Psoas muscle (tissue), 8 donors: ENCODE data around the gene GOLGA1. TPM values are rescaled to one million over a fixed set of nuclear protein-coding genes. Genes with fewer than 3 reads are reported as not detected.
A peak's percentile ranks its signal among the peaks of the same experiment; 100 is the strongest.

Source experiments
- ATAC-seq, 4 donors: fragments of 200-7000 bp; cut with Tn5 transposase; one replicate each; pipeline ENCODE4 v1.9.1; 2020; ENCODE audit warnings: moderate library complexity in 3 of 4, mild to moderate bottlenecking in 2 of 4
- DNase-seq, 2 donors: peaks; one replicate each; pipeline ENCODE4 v3.0.0-alpha.2; 2020
- H3K27ac ChIP-seq: fragments of 200-600 bp; one replicate; pipeline ENCODE4 v1.8.0; 2022
- H3K27me3 ChIP-seq, 3 donors: fragments of 200-600 bp in 1 of 3; one replicate each; pipeline versions ENCODE4 v1.6.1 to v1.8.0; 2013 to 2022; ENCODE audit warnings: low read length in 2 of 3, mild to moderate bottlenecking in 2 of 3, moderate library complexity in 1 of 3; ENCODE audit not compliant: insufficient read depth in 3 of 3
- H3K36me3 ChIP-seq, 2 donors: fragments of 200-600 bp in 1 of 2; one replicate each; pipeline versions ENCODE4 v1.6.1 to v1.8.0; 2013 to 2022; ENCODE audit warnings: low read depth in 1 of 2, mild to moderate bottlenecking in 1 of 2, moderate library complexity in 1 of 2; ENCODE audit not compliant: insufficient read depth in 1 of 2
- H3K4me1 ChIP-seq: fragments of 200-600 bp; one replicate; pipeline ENCODE4 v1.8.0; 2022
- H3K4me3 ChIP-seq: fragments of 200-600 bp; one replicate; pipeline ENCODE4 v1.8.0; 2022; ENCODE audit warnings: mild to moderate bottlenecking
- H3K9me3 ChIP-seq: fragments of 200-600 bp; one replicate; pipeline ENCODE4 v1.8.0; 2022
- WGBS, 3 donors: extraction: QIAGEN DNeasy Blood & Tissue Kit; methylation state at CpG; one replicate each; pipeline versions ENCODE4 v1.1.6 to v1.1.7; 2013; 5-methylcytosine and 5-hydroxymethylcytosine counted together
- intact Hi-C, 2 donors: fragments of 100-400 bp; cut with DNase I; formaldehyde crosslinking; loops; one replicate each; pipeline versions ENCODE4 v1.11.0 to v1.14.2; 2022
- long read RNA-seq, 2 donors: library from polyadenylated mRNA; unstranded; transcript quantifications; one replicate each; pipeline ENCODE4 v2.0.0, GENCODE V29; 2021
- polyA plus RNA-seq, 3 donors: library from polyadenylated mRNA; stranded (reverse); fragments of 200-250 nt; gene quantifications; one replicate each; pipeline ENCODE4 v1.2.3, GENCODE V29; 2013
- total RNA-seq, 4 donors: library from RNA; stranded (reverse); fragmentation: NEBNext Ultra II Directional in 2 of 4; extraction: Animal tissue kit (Norgen Biotek cat#: 25700) in 2 of 4; gene quantifications; one replicate each; pipeline versions ENCODE4 v1.2.1 to v1.2.4, GENCODE V29; 2021 to 2023
- TF ChIP-seq, protein P1 (sequence below): fragments of 200-600 bp; IDR thresholded peaks from one replicate; pipeline ENCODE4 v1.8.0; 2022; ENCODE audit warnings: antibody characterized with exemption
- donor health status: healthy with polysubstance abuse.
- donor health status: DM: no; HTN: no; CAD: no; lungs with moderate emphysema.
- donor health status: Bipolar disorder and iron deficiency.
- donor health status: healthy.
- donor health status: DM: yes; HTN: yes; CAD: no.
- donor health status: DM: no; HTN: no; CAD: no.
- donor health status: DM: no; HTN: no; CAD: no.
- donor health status: DM: yes; HTN: yes; CAD: no.

The GOLGA1 gene, protein sequence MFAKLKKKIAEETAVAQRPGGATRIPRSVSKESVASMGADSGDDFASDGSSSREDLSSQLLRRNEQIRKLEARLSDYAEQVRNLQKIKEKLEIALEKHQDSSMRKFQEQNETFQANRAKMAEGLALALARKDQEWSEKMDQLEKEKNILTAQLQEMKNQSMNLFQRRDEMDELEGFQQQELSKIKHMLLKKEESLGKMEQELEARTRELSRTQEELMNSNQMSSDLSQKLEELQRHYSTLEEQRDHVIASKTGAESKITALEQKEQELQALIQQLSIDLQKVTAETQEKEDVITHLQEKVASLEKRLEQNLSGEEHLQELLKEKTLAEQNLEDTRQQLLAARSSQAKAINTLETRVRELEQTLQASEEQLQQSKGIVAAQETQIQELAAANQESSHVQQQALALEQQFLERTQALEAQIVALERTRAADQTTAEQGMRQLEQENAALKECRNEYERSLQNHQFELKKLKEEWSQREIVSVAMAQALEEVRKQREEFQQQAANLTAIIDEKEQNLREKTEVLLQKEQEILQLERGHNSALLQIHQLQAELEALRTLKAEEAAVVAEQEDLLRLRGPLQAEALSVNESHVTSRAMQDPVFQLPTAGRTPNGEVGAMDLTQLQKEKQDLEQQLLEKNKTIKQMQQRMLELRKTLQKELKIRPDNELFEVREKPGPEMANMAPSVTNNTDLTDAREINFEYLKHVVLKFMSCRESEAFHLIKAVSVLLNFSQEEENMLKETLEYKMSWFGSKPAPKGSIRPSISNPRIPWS
- total RNA-seq: 10 to 100 TPM; 13.3 to 23.0 (median 17.0) TPM
- 10 to 100 TPM in 2 of 3 donors, 1 to 10 TPM in 1; 8.0 to 21.3 (median 10.5) TPM for polyA plus RNA-seq
- long read RNA-seq, donor 1, full-length matches to known transcripts: 6 of 16 reads
- long read RNA-seq, donor 1, partial matches to known transcripts: 7 of 16 reads
- long read RNA-seq, donor 1, other reads (novel, unspliced or antisense): 3 of 16 reads
- long read RNA-seq, donor 2, full-length matches to known transcripts: 17 of 42 reads
- long read RNA-seq, donor 2, partial matches to known transcripts: 11 of 42 reads
- long read RNA-seq, donor 2, other reads (novel, unspliced or antisense): 14 of 42 reads

DNA sequence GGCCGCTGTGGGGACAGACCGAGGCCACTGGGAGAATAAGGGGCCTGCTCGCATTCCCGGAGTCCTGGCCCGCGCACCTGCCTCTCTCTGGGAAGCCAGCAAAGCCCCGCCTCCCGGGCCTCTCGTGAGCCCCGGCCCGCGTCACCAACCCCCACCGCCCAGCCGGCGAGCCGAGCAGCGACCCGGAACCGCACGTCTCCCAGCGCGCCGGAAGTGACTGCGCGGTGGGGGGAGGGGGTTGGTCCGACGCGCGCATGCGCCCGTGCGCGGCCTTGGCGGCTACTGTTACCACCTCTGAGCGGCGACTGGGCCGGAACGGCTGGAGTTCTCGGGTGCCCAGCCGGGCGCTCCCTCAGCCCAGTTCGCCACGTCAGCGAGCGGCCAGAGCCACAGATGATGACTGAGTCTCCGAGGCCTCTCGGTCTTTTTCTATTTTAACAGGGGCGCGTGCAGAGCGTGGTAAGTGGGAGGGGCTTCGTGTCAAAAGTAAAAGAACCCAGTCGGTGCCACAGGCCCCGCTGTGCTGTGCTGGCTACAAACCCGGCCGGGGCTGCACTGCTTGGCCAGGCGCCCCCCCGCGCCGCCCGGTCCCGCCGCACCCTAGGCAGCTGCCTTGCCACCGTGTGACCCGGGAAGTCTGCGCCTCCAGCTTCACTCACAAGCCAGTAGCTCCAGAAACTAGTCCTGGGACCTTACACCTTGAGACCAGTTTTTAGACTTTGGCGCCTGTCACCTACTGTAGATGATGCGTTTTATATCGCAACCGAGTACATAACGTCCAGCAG lies at the start of gene GOLGA1:
TSS of gene GOLGA1 (minus strand) at position 190 of the 785 bp plus-strand sequence. CDS start 2,372 bp downstream, outside the sequence.
- ATAC-seq: peak; percentile 96 to 98 (median 97)
- intact Hi-C loops: loop anchor here (2.0 to 10.0 kb wide), 3 partner anchors 72 to 204 kb away; partner anchors contain the start of gene SCAI (in 2 of the 2)
- TF ChIP-seq, protein P1, sequence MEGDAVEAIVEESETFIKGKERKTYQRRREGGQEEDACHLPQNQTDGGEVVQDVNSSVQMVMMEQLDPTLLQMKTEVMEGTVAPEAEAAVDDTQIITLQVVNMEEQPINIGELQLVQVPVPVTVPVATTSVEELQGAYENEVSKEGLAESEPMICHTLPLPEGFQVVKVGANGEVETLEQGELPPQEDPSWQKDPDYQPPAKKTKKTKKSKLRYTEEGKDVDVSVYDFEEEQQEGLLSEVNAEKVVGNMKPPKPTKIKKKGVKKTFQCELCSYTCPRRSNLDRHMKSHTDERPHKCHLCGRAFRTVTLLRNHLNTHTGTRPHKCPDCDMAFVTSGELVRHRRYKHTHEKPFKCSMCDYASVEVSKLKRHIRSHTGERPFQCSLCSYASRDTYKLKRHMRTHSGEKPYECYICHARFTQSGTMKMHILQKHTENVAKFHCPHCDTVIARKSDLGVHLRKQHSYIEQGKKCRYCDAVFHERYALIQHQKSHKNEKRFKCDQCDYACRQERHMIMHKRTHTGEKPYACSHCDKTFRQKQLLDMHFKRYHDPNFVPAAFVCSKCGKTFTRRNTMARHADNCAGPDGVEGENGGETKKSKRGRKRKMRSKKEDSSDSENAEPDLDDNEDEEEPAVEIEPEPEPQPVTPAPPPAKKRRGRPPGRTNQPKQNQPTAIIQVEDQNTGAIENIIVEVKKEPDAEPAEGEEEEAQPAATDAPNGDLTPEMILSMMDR: no peak
- Histone ChIP-seq H3K27me3 (no peaks in the 10 kb centered on the region), H3K4me3 (peak within 1 kb of the TSS; percentile 86), H3K9me3 (no peaks in the 10 kb centered on the region), H3K36me3 (peaks cover 0 to 26% of the 10 kb centered on the region in 2 donors), H3K4me1 (peaks cover 21% of the 10 kb centered on the region), H3K27ac (peak within 1 kb of the TSS; percentile 99)
- 0 to 1% (median 0%) methylated on average over 68 to 70 of the region's 70 CpGs for WGBS, 3 donors
- peak; percentile 97 to 98 for DNase-seq

- TF ChIP-seq, protein P1: no peak
- H3K27me3 ChIP-seq: no peaks in the 10 kb centered on the region
- ATAC-seq (no peak), DNase-seq (no peak)
- H3K4me1 ChIP-seq: no peaks in the 10 kb centered on the region
- WGBS, 3 donors: 93 to 100% (median 98%) methylated on average over 1 of the region's 1 CpG
- no peaks in the 10 kb centered on the region for H3K9me3 ChIP-seq
- H3K36me3 ChIP-seq: peaks cover 0 to 8% of the 10 kb centered on the region in 2 donors
- no peak overlapping the region for H3K27ac ChIP-seq
- intact Hi-C loops: no loop called here
- no peak overlapping the region for H3K4me3 ChIP-seq
These were observed 42.8 kb upstream of the GOLGA1 start for GRCh38 chr9:124983698-124984097.

DNA sequence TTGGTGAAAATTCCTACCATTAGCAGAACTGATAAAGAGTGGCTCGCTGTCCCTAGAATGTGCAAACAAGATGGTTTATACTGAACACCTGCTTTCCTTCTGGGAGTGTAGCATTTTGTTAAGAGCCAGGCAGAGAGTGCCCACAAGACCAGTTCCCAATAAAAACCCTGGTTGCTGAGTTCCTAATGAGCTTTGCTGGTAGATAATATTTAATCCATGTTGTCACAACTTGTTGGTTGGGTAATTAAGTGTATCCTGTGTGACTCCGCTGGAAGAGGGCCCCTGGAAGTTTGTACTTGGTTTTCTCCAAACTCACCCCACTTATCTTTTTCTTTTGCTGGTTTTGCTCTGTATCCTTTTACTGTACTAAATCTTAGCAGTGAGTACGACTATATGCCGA lies 39.5 kb upstream of the GOLGA1 start:
- no peak overlapping the region for H3K27ac ChIP-seq
- ATAC-seq (no peak), DNase-seq (no peak)
- H3K36me3 ChIP-seq: peaks cover 0 to 16% of the 10 kb centered on the region in 2 donors
- no peaks in the 10 kb centered on the region for H3K9me3 ChIP-seq
- H3K4me3 ChIP-seq: no peak overlapping the region
- WGBS, 3 donors: 95 to 97% (median 96%) methylated on average over 4 of the region's 4 CpGs
- intact Hi-C loops: no loop called here
- no peaks in the 10 kb centered on the region for H3K4me1 ChIP-seq
- no peaks in the 10 kb centered on the region for H3K27me3 ChIP-seq
- TF ChIP-seq, protein P1: no peak

- Histone ChIP-seq H3K36me3 (peaks cover 0 to 47% of the 10 kb centered on the region in 2 donors), H3K27ac (no peak overlapping the region), H3K27me3 (no peaks in the 10 kb centered on the region), H3K4me3 (no peak overlapping the region), H3K4me1 (no peaks in the 10 kb centered on the region), H3K9me3 (no peaks in the 10 kb centered on the region)
- DNase-seq (no peak), ATAC-seq (no peak)
- TF ChIP-seq, protein P1: no peak
- intact Hi-C loops: no loop called here
- WGBS, 3 donors: 64 to 67% (median 66%) methylated on average over 2 of the region's 2 CpGs
These were observed 34.2 kb upstream of the GOLGA1 start for GRCh38 chr9:124975131-124975530.
